ENCODE data around the gene TGIF1.

Gene TGIF1

GRCh38 chr18:3450012-3450798 lies at the start of gene TGIF1:
Gene TGIF1 (plus strand): TSS chr18:3450172. CDS start chr18:3450490, 318 bp downstream.
- DNase-seq (ENCODE audit: low read depth, low spot score): no peak
- Histone ChIP-seq H3K36me3 (ENCODE audit: insufficient read depth, insufficient read length, low read length) (peaks cover 20% of the 10 kb centered on the region), H3K9me3 (ENCODE audit: insufficient read depth, low read length) (no peaks in the 10 kb centered on the region), H3K4me1 (ENCODE audit: insufficient read depth, insufficient read length) (peaks cover 5% of the 10 kb centered on the region), H3K27me3 (ENCODE audit: insufficient read depth, insufficient read length) (no peaks in the 10 kb centered on the region), H3K9ac (ENCODE audit: insufficient read length, low read depth) (peak within 1 kb of the TSS; percentile 92), H3K4me3 (ENCODE audit: insufficient read length, low read depth) (peak within 1 kb of the TSS; percentile 91)
- TF ChIP-seq SUZ12 (IDR thresholded peaks at IDR 0.05; ENCODE audit: extremely low read depth, insufficient read depth, insufficient read length) (no peak), ZNF274 (IDR thresholded peaks at IDR 0.05; ENCODE audit: low read depth, low read length) (no peak), YY1 (IDR thresholded peaks at IDR 0.05; ENCODE audit: insufficient read depth, insufficient read length) (no peak)

GRCh38 chr18:3400567-3401296 lies 49.2 kb upstream of the TGIF1 start:
- no peaks in the 10 kb centered on the region for H3K27me3 ChIP-seq (ENCODE audit: insufficient read depth, insufficient read length)
- no peaks in the 10 kb centered on the region for H3K36me3 ChIP-seq (ENCODE audit: insufficient read depth, insufficient read length, low read length)
- no peak overlapping the region for H3K9ac ChIP-seq (ENCODE audit: insufficient read length, low read depth)
- TF ChIP-seq ZNF274 (IDR thresholded peaks at IDR 0.05; ENCODE audit: low read depth, low read length): no peak
- no peak for TF ChIP-seq YY1 (IDR thresholded peaks at IDR 0.05; ENCODE audit: insufficient read depth, insufficient read length)
- TF ChIP-seq SUZ12 (IDR thresholded peaks at IDR 0.05; ENCODE audit: extremely low read depth, insufficient read depth, insufficient read length): no peak
- no peaks in the 10 kb centered on the region for H3K4me1 ChIP-seq (ENCODE audit: insufficient read depth, insufficient read length)
- no peak for DNase-seq (ENCODE audit: low read depth, low spot score)
- no peak overlapping the region for H3K4me3 ChIP-seq (ENCODE audit: insufficient read length, low read depth)
- H3K9me3 ChIP-seq (ENCODE audit: insufficient read depth, low read length): no peaks in the 10 kb centered on the region

GRCh38 chr18:3401669-3402620 lies 48.0 kb upstream of the TGIF1 start:
- H3K4me3 ChIP-seq (ENCODE audit: insufficient read length, low read depth): no peak overlapping the region
- DNase-seq (ENCODE audit: low read depth, low spot score): no peak
- no peaks in the 10 kb centered on the region for H3K9me3 ChIP-seq (ENCODE audit: insufficient read depth, low read length)
- no peaks in the 10 kb centered on the region for H3K36me3 ChIP-seq (ENCODE audit: insufficient read depth, insufficient read length, low read length)
- TF ChIP-seq YY1 (IDR thresholded peaks at IDR 0.05; ENCODE audit: insufficient read depth, insufficient read length) (no peak), SUZ12 (IDR thresholded peaks at IDR 0.05; ENCODE audit: extremely low read depth, insufficient read depth, insufficient read length) (no peak), ZNF274 (IDR thresholded peaks at IDR 0.05; ENCODE audit: low read depth, low read length) (no peak)
- no peaks in the 10 kb centered on the region for H3K4me1 ChIP-seq (ENCODE audit: insufficient read depth, insufficient read length)
- no peaks in the 10 kb centered on the region for H3K27me3 ChIP-seq (ENCODE audit: insufficient read depth, insufficient read length)
- H3K9ac ChIP-seq (ENCODE audit: insufficient read length, low read depth): no peak overlapping the region

- no peak overlapping the region for H3K4me3 ChIP-seq (ENCODE audit: insufficient read length, low read depth)
- TF ChIP-seq SUZ12 (IDR thresholded peaks at IDR 0.05; ENCODE audit: extremely low read depth, insufficient read depth, insufficient read length) (no peak), YY1 (IDR thresholded peaks at IDR 0.05; ENCODE audit: insufficient read depth, insufficient read length) (no peak), ZNF274 (IDR thresholded peaks at IDR 0.05; ENCODE audit: low read depth, low read length) (no peak)
- no peak for DNase-seq (ENCODE audit: low read depth, low spot score)
- no peaks in the 10 kb centered on the region for H3K27me3 ChIP-seq (ENCODE audit: insufficient read depth, insufficient read length)
- no peak overlapping the region for H3K9ac ChIP-seq (ENCODE audit: insufficient read length, low read depth)
- H3K9me3 ChIP-seq (ENCODE audit: insufficient read depth, low read length): no peaks in the 10 kb centered on the region
- H3K4me1 ChIP-seq (ENCODE audit: insufficient read depth, insufficient read length): no peaks in the 10 kb centered on the region
- H3K36me3 ChIP-seq (ENCODE audit: insufficient read depth, insufficient read length, low read length): no peaks in the 10 kb centered on the region
Observed at GRCh38 chr18:3402982-3403451, 47.0 kb upstream of the TGIF1 start.

- DNase-seq (ENCODE audit: low read depth, low spot score): no peak
- Histone ChIP-seq H3K4me3 (ENCODE audit: insufficient read length, low read depth) (no peak overlapping the region), H3K27me3 (ENCODE audit: insufficient read depth, insufficient read length) (no peaks in the 10 kb centered on the region), H3K36me3 (ENCODE audit: insufficient read depth, insufficient read length, low read length) (no peaks in the 10 kb centered on the region), H3K4me1 (ENCODE audit: insufficient read depth, insufficient read length) (no peaks in the 10 kb centered on the region), H3K9me3 (ENCODE audit: insufficient read depth, low read length) (no peaks in the 10 kb centered on the region), H3K9ac (ENCODE audit: insufficient read length, low read depth) (no peak overlapping the region)
- no peak for TF ChIP-seq YY1 (IDR thresholded peaks at IDR 0.05; ENCODE audit: insufficient read depth, insufficient read length)
- TF ChIP-seq SUZ12 (IDR thresholded peaks at IDR 0.05; ENCODE audit: extremely low read depth, insufficient read depth, insufficient read length): no peak
- TF ChIP-seq ZNF274 (IDR thresholded peaks at IDR 0.05; ENCODE audit: low read depth, low read length): no peak
Observed at GRCh38 chr18:3405713-3406112, 44.3 kb upstream of the TGIF1 start.

- H3K4me1 ChIP-seq (ENCODE audit: insufficient read depth, insufficient read length): no peaks in the 10 kb centered on the region
- no peak overlapping the region for H3K4me3 ChIP-seq (ENCODE audit: insufficient read length, low read depth)
- no peak for DNase-seq (ENCODE audit: low read depth, low spot score)
- H3K27me3 ChIP-seq (ENCODE audit: insufficient read depth, insufficient read length): no peaks in the 10 kb centered on the region
- H3K36me3 ChIP-seq (ENCODE audit: insufficient read depth, insufficient read length, low read length): no peaks in the 10 kb centered on the region
- no peak for TF ChIP-seq SUZ12 (IDR thresholded peaks at IDR 0.05; ENCODE audit: extremely low read depth, insufficient read depth, insufficient read length)
- TF ChIP-seq YY1 (IDR thresholded peaks at IDR 0.05; ENCODE audit: insufficient read depth, insufficient read length): no peak
- no peak for TF ChIP-seq ZNF274 (IDR thresholded peaks at IDR 0.05; ENCODE audit: low read depth, low read length)
- H3K9ac ChIP-seq (ENCODE audit: insufficient read length, low read depth): no peak overlapping the region
- H3K9me3 ChIP-seq (ENCODE audit: insufficient read depth, low read length): no peaks in the 10 kb centered on the region
Observed at GRCh38 chr18:3408107-3408506, 41.9 kb upstream of the TGIF1 start.

Measured in NT2/D1 (cell line).